Measurements from ENCODE around the gene LRBA. TPM values are rescaled to one million over a fixed set of nuclear protein-coding genes. Genes with fewer than 3 reads are reported as not detected.

The LRBA gene
- total RNA-seq, 2 donors from 2014 or later, result 50.1 to 59.9 TPM

DNA sequence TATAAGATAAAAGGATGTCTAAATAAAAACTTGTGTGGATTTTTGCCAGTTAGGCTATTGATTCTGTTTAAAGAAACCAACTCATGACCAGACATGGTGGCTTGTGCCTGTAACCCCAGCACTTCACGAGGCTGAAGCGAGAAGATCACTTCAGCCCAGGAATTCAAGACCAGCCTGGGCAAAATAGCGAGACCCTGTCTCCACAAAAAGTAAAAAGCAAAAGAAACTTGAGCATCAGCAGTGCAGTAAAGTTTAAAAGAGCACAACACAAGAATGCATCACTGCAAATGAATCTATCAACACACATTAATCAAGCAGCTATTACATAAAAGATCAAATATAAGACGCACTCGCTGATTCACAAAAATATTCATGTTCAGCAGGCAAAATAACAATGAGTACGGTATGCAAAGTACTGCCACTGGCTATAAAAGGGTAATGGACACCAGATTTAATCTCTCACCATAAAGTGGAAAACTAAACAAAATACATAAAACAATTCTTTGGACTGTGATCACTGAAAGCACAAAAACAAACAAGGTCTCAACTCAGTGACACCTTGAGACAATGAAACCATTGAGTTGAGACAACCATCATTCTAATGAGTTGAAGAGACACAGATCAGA, 41.3 kb downstream of the LRBA start:
- no peak for DNase-seq
- Histone ChIP-seq H3K27ac (no peak overlapping the region), H3K9me3 (no peaks in the 10 kb centered on the region), H3K4me1 (peaks cover 16% of the 10 kb centered on the region), H3K27me3 (no peaks in the 10 kb centered on the region), H3K36me3 (replicated peaks in 1 of 2; ENCODE audit: insufficient read depth in 1 of 2, low read depth in 2 of 2) (no peaks in the 10 kb centered on the region), H3K4me3 (no peak overlapping the region)
- TF ChIP-seq, protein P1, sequence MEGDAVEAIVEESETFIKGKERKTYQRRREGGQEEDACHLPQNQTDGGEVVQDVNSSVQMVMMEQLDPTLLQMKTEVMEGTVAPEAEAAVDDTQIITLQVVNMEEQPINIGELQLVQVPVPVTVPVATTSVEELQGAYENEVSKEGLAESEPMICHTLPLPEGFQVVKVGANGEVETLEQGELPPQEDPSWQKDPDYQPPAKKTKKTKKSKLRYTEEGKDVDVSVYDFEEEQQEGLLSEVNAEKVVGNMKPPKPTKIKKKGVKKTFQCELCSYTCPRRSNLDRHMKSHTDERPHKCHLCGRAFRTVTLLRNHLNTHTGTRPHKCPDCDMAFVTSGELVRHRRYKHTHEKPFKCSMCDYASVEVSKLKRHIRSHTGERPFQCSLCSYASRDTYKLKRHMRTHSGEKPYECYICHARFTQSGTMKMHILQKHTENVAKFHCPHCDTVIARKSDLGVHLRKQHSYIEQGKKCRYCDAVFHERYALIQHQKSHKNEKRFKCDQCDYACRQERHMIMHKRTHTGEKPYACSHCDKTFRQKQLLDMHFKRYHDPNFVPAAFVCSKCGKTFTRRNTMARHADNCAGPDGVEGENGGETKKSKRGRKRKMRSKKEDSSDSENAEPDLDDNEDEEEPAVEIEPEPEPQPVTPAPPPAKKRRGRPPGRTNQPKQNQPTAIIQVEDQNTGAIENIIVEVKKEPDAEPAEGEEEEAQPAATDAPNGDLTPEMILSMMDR (IDR thresholded peaks at IDR 0.05), result no peak
- WGBS, 2 donors, result 75 to 77% methylated on average over 6 of the region's 6 CpGs
- no peak for ATAC-seq
- intact Hi-C loops (cut with DNase I), result no loop called here

DNA sequence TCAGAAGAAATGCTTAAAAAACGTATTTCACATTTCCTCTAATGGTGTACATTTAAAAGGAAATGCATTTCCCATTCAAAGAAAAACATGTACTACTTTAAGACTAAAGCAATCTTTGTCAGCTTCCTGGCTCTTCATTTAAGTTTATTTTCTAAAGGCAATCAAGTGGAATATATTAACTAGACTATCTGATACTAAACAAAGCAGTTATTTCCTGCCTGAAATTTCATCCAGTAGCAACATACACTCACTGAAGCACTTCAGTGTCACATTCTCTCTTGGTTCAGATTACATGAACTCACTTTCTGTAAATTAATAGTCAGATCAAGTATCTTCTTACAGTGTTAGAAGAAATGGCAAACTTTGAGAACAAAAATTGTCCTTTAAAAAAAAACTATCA, 42.5 kb downstream of the LRBA start:
- WGBS, 2 donors, result 18% methylated on average over 1 of the region's 1 CpG
- TF ChIP-seq, protein P1 (IDR thresholded peaks at IDR 0.05), result no peak
- TF ChIP-seq POLR2A (IDR thresholded peaks at IDR 0.05), result no peak
- no peaks in the 10 kb centered on the region for H3K36me3 ChIP-seq (replicated peaks in 1 of 2; ENCODE audit: insufficient read depth in 1 of 2, low read depth in 2 of 2)
- no peaks in the 10 kb centered on the region for H3K27me3 ChIP-seq
- H3K4me1 ChIP-seq, result peaks cover 16% of the 10 kb centered on the region
- no peak for ATAC-seq
- intact Hi-C loops (cut with DNase I), result no loop called here
- no peak overlapping the region for H3K4me3 ChIP-seq
- no peak overlapping the region for H3K27ac ChIP-seq
- DNase-seq, result no peak
- no peaks in the 10 kb centered on the region for H3K9me3 ChIP-seq

- no peak for DNase-seq
- TF ChIP-seq POLR2A (IDR thresholded peaks at IDR 0.05), result no peak
- TF ChIP-seq, protein P1 (IDR thresholded peaks at IDR 0.05), result no peak
- no peaks in the 10 kb centered on the region for H3K36me3 ChIP-seq (replicated peaks in 1 of 2; ENCODE audit: insufficient read depth in 1 of 2, low read depth in 2 of 2)
- no peaks in the 10 kb centered on the region for H3K9me3 ChIP-seq
- peaks cover 16% of the 10 kb centered on the region for H3K4me1 ChIP-seq
- no peak for ATAC-seq
- H3K27ac ChIP-seq, result no peak overlapping the region
- H3K27me3 ChIP-seq, result no peaks in the 10 kb centered on the region
- intact Hi-C loops (cut with DNase I), result no loop called here
- H3K4me3 ChIP-seq, result no peak overlapping the region
Measured at GRCh38 chr4:150971901-150972300, 43.2 kb downstream of the LRBA start.

GRCh38 chr4:150970685-150971151, 44.4 kb downstream of the LRBA start:
- H3K4me1 ChIP-seq, result peaks cover 16% of the 10 kb centered on the region
- 92 to 97% methylated on average over 2 of the region's 2 CpGs for WGBS, 2 donors

More at GRCh38 chr4:150970685-150971151, 44.4 kb downstream of the LRBA start:
- no peak for DNase-seq
- no peak for ATAC-seq
- no peak for TF ChIP-seq POLR2A (IDR thresholded peaks at IDR 0.05)
- TF ChIP-seq, protein P1 (IDR thresholded peaks at IDR 0.05), result no peak
- H3K27ac ChIP-seq, result no peak overlapping the region
- H3K36me3 ChIP-seq (replicated peaks in 1 of 2; ENCODE audit: insufficient read depth in 1 of 2, low read depth in 2 of 2), result no peaks in the 10 kb centered on the region
- intact Hi-C loops (cut with DNase I), result no loop called here
- no peaks in the 10 kb centered on the region for H3K27me3 ChIP-seq
- no peaks in the 10 kb centered on the region for H3K9me3 ChIP-seq
- H3K4me3 ChIP-seq, result no peak overlapping the region

Measured in body of pancreas (tissue), 4 donors.